CD4-positive, alpha-beta T cell (primary cell): Measurements from ENCODE around the gene CAB39L. TPM values are rescaled to one million over a fixed set of nuclear protein-coding genes. Genes with fewer than 3 reads are reported as not detected.

Source experiments
- ATAC-seq: fragments of 200-7000 bp; cut with Tn5 transposase; one replicate; pipeline ENCODE4 v1.10.0; 2022; ENCODE audit warnings: mild to moderate bottlenecking; ENCODE audit not compliant: poor library complexity
- CTCF ChIA-PET: fragments of 350-600 bp; sonication (Branson Sonifier 250); formaldehyde crosslinking; loops from one replicate; lab custom pipeline; 2021; ENCODE audit warnings: antibody characterized with exemption, inconsistent platforms; lab: Charles Lee
- POLR2A ChIA-PET: fragments of 350-600 bp; sonication (Branson Sonifier 250); formaldehyde crosslinking; loops from one replicate; lab custom pipeline; 2021; ENCODE audit warnings: antibody characterized with exemption, inconsistent platforms; lab: Charles Lee
- DNase-seq, 14 experiments: peaks; one replicate each; pipeline ENCODE4 v3.0.0-alpha.2; 2013 to 2020; ENCODE audit warnings: mixed read lengths in 2 of 14
- H3K27ac ChIP-seq, 2 donors: one replicate each; pipeline versions ENCODE4 v1.5.1 to v1.7.0; 2013; ENCODE audit warnings: low read length in 2 of 2, low read depth in 1 of 2, mild to moderate bottlenecking in 1 of 2
- H3K27me3 ChIP-seq, 2 experiments: 1 replicate in 1 of 2; 2 replicates in 1 of 2; pipeline versions ENCODE4 v1.6.1 to v1.7.0; 2013; ENCODE audit warnings: low read length in 2 of 2, control low read depth in 1 of 2, mild to moderate bottlenecking in 1 of 2, moderate library complexity in 1 of 2; ENCODE audit not compliant: insufficient read depth in 2 of 2, control insufficient read depth in 1 of 2
- H3K36me3 ChIP-seq: one replicate; pipeline ENCODE4 v1.6.1; 2013; ENCODE audit warnings: low read length, control low read depth; ENCODE audit not compliant: insufficient read depth
- H3K4me1 ChIP-seq: one replicate; pipeline ENCODE4 v1.6.1; 2013; ENCODE audit warnings: low read length, control low read depth; ENCODE audit not compliant: insufficient read depth
- H3K4me3 ChIP-seq: one replicate; pipeline ENCODE4 v1.5.1; 2013; ENCODE audit warnings: mild to moderate bottlenecking, low read length, moderate library complexity
- H3K9me3 ChIP-seq, 2 experiments: 1 replicate in 1 of 2; 2 replicates in 1 of 2; pipeline versions ENCODE4 v1.6.1 to v1.7.0; 2013; ENCODE audit warnings: low read length in 2 of 2, mild to moderate bottlenecking in 2 of 2, control low read depth in 1 of 2, moderate library complexity in 1 of 2; ENCODE audit not compliant: control insufficient read depth in 1 of 2, insufficient read depth in 1 of 2
- H3K27ac Mint-ChIP-seq: one replicate; pipeline ENCODE4 v1.8.0; 2020; ENCODE audit warnings: mixed read lengths
- H3K27me3 Mint-ChIP-seq: one replicate; pipeline ENCODE4 v1.8.0; 2021; ENCODE audit warnings: mixed read lengths
- H3K36me3 Mint-ChIP-seq: one replicate; pipeline ENCODE4 v1.8.0; 2021; ENCODE audit warnings: low read depth, mixed read lengths
- H3K4me1 Mint-ChIP-seq: one replicate; pipeline ENCODE4 v1.8.0; 2021; ENCODE audit warnings: low read depth, mixed read lengths
- H3K4me3 Mint-ChIP-seq: one replicate; pipeline ENCODE4 v1.8.0; 2020; ENCODE audit warnings: mild to moderate bottlenecking, mixed read lengths
- H3K9me3 Mint-ChIP-seq: one replicate; pipeline ENCODE4 v1.8.0; 2020; ENCODE audit warnings: mixed read lengths
- intact Hi-C, 2 experiments: fragments of 100-400 bp; cut with DNase I in 1 of 2; cut with micrococcal nuclease in 1 of 2; formaldehyde crosslinking; loops; one replicate each; pipeline versions ENCODE4 v1.15.1 to v1.9.0; 2023 to 2025; cut with DNase I, micrococcal nuclease
- total RNA-seq, 174 experiments: library from RNA in 2 of 174; stranded (reverse) in 2 of 174; gene quantifications; one replicate each; pipeline ENCODE4 v1.2.3 and lab custom pipeline; 2021 to 2026
- TF ChIP-seq, protein P1 (sequence below): fragments of 200-600 bp; IDR thresholded peaks from one replicate; pipeline ENCODE4 v1.8.0; 2022; ENCODE audit warnings: antibody characterized with exemption, mild to moderate bottlenecking

Gene CAB39L
- total RNA-seq, 2 experiments from 2014 or later, result 1.9 to 2.5 TPM

DNA sequence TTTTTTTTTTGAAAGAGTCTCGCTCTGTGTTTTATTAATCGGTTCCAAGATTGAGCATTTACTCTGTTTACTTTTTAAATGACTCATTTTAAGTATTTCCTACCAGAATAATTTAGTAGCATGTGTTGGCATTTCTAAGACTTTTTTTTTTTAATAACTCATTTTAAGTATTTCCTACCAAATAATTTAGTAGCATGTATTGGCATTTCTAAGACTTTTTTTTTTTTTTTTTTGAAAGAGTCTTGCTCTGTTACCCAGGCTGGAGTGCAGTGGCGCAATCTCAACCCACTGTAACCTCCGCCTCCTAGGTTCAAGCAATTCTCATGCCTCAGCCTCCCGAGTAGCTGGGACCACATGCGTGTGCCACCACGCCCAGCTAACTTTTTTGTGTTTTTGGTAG lies 13.4 kb upstream of the CAB39L start:
- Mint-ChIP-seq H3K4me3 (no peak overlapping the region), H3K27me3 (no peaks in the 10 kb centered on the region), H3K4me1 (peaks cover 52% of the 10 kb centered on the region), H3K27ac (no peak overlapping the region), H3K9me3 (no peaks in the 10 kb centered on the region), H3K36me3 (peaks cover 73% of the 10 kb centered on the region)
- DNase-seq, result no peak
- peaks cover 4% of the 10 kb centered on the region for H3K4me1 ChIP-seq
- H3K4me3 ChIP-seq, result no peak overlapping the region
- peaks cover 0 to under 1% of the 10 kb centered on the region in 2 experiments for H3K9me3 ChIP-seq
- no peak for ATAC-seq
- ChIA-PET CTCF (interaction anchor here (0.7 to 1.2 kb wide), 2 partner anchors 13 to 146 kb away, joined by 3 read pairs; partner anchors contain the start of genes CAB39L and SETDB2), POLR2A (interaction anchor here (0.7 kb wide), 1 partner anchor 13 kb away, joined by 3 read pairs; the partner anchor contains the start of genes CAB39L and SETDB2)
- intact Hi-C loops, result no loop called here
- no peak overlapping the region for H3K27ac ChIP-seq
- H3K36me3 ChIP-seq, result peaks cover 29% of the 10 kb centered on the region
- TF ChIP-seq, protein P1, sequence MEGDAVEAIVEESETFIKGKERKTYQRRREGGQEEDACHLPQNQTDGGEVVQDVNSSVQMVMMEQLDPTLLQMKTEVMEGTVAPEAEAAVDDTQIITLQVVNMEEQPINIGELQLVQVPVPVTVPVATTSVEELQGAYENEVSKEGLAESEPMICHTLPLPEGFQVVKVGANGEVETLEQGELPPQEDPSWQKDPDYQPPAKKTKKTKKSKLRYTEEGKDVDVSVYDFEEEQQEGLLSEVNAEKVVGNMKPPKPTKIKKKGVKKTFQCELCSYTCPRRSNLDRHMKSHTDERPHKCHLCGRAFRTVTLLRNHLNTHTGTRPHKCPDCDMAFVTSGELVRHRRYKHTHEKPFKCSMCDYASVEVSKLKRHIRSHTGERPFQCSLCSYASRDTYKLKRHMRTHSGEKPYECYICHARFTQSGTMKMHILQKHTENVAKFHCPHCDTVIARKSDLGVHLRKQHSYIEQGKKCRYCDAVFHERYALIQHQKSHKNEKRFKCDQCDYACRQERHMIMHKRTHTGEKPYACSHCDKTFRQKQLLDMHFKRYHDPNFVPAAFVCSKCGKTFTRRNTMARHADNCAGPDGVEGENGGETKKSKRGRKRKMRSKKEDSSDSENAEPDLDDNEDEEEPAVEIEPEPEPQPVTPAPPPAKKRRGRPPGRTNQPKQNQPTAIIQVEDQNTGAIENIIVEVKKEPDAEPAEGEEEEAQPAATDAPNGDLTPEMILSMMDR, result no peak
- no peaks in the 10 kb centered on the region for H3K27me3 ChIP-seq

DNA sequence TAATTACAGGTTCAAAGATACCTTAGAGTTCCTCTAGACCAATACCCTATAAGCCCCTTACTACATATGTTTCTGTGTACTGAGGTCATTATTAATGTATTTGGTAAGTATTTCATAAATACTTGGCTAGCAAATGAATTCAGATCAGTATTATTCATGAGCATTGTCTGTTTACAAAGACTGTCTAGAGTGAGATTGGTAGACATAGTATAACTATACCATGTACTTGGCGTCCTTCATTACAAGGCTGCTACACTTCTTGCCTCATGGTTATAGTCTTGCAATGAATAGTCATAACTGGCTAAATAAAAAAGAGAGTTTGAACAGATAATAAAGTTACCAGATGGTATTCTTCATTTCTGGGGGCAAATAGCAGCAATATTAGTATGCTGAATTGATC lies 12.3 kb upstream of the CAB39L start:
- TF ChIP-seq, protein P1, result no peak
- H3K27me3 ChIP-seq, result no peaks in the 10 kb centered on the region
- Mint-ChIP-seq H3K27me3 (no peaks in the 10 kb centered on the region), H3K9me3 (no peaks in the 10 kb centered on the region), H3K36me3 (peaks cover 69% of the 10 kb centered on the region), H3K4me3 (no peak overlapping the region), H3K27ac (no peak overlapping the region), H3K4me1 (peaks cover 52% of the 10 kb centered on the region)
- peaks cover 19% of the 10 kb centered on the region for H3K36me3 ChIP-seq
- H3K4me1 ChIP-seq, result peaks cover 4% of the 10 kb centered on the region
- intact Hi-C loops, result no loop called here
- ATAC-seq (no peak), DNase-seq (no peak)
- ChIA-PET POLR2A (no interaction called here), CTCF (no interaction called here)
- no peak overlapping the region for H3K4me3 ChIP-seq
- no peaks in the 10 kb centered on the region for H3K9me3 ChIP-seq
- no peak overlapping the region for H3K27ac ChIP-seq

DNA sequence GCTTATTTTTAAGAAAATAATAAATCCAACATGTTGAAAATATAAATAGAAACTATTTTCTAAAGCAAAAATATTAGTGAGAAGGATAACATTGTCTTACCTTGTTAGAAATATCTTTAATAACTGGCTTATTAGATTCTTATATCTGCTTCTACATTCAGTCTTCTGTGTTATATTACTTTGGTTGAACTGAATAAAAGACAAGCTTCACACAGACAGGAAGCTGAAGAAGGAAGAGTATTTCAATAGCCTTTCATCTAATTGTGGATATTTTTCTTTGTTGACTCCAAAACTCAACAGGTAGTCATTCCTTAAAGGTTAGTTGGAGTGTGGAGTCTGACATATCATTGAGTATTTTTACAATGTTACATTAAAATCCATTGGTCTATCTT lies 11.1 kb upstream of the CAB39L start:
- peak; percentile 21 for ATAC-seq
- TF ChIP-seq, protein P1, result no peak
- POLR2A ChIA-PET, result interaction anchor here (1.7 to 2.6 kb wide), 2 partner anchors 10 to 40 kb away, joined by 9 to 27 read pairs; partner anchors contain the start of genes CAB39L, PHF11 and SETDB2

More for the DNA sequence above, 11.1 kb upstream of the CAB39L start:
- H3K4me1 Mint-ChIP-seq, result peaks cover 59% of the 10 kb centered on the region
- peaks cover 8% of the 10 kb centered on the region for H3K36me3 ChIP-seq
- no peak overlapping the region for H3K4me3 ChIP-seq
- no peaks in the 10 kb centered on the region for H3K9me3 ChIP-seq
- H3K27me3 ChIP-seq, result no peaks in the 10 kb centered on the region
- H3K4me1 ChIP-seq, result peaks cover 4% of the 10 kb centered on the region
- intact Hi-C loops, result no loop called here
- CTCF ChIA-PET, result interaction anchor here (1.0 to 1.2 kb wide), 2 partner anchors 9 to 11 kb away, joined by 3 to 4 read pairs; partner anchors contain the start of genes CAB39L and SETDB2
- H3K36me3 Mint-ChIP-seq, result peaks cover 58% of the 10 kb centered on the region
- H3K4me3 Mint-ChIP-seq, result no peak overlapping the region
- DNase-seq, result peak in 1 of 14 experiments; percentile 21
- peak overlapping the region in 1 of 2 donors; percentile 47 for H3K27ac ChIP-seq
- H3K27ac Mint-ChIP-seq, result peak overlapping the region; percentile 70
- H3K9me3 Mint-ChIP-seq, result no peaks in the 10 kb centered on the region
- no peaks in the 10 kb centered on the region for H3K27me3 Mint-ChIP-seq
